MM.1S (cell line): Measurements from ENCODE around the gene FAM219A.

ENCODE experiments used
- DNase-seq: peaks from one replicate; pipeline ENCODE4 v3.0.0-alpha.2; 2015
- H2AFZ ChIP-seq: fragments of 300-600 bp; sonication (generic); 2 replicates; pipeline ENCODE4 v1.6.0; 2016; ENCODE audit warnings: antibody characterized with exemption, low read length
- H3F3A ChIP-seq: fragments of 300-600 bp; sonication (generic); 2 replicates; pipeline ENCODE4 v1.6.1; 2016; ENCODE audit warnings: mild to moderate bottlenecking, antibody characterized with exemption, low read length, moderate library complexity, mixed read lengths; ENCODE audit not compliant: insufficient read depth
- H3K27ac ChIP-seq: fragments of 300-600 bp; sonication (generic); 2 replicates; pipeline ENCODE4 v1.5.1; 2016; ENCODE audit warnings: mild to moderate bottlenecking, low read length
- H3K27me3 ChIP-seq: fragments of 300-600 bp; sonication (generic); replicated peaks from 2 replicates; pipeline ENCODE4 v1.6.0; 2016; ENCODE audit warnings: low read length; ENCODE audit not compliant: insufficient read depth
- H3K36me3 ChIP-seq: fragments of 300-600 bp; sonication (generic); replicated peaks from 2 replicates; pipeline ENCODE4 v1.6.1; 2016; ENCODE audit warnings: mild to moderate bottlenecking, low read length, mixed read lengths; ENCODE audit not compliant: insufficient read depth
- H3K4me1 ChIP-seq: fragments of 300-600 bp; sonication (generic); 2 replicates; pipeline ENCODE4 v1.6.1; 2016; ENCODE audit warnings: low read length, mixed read lengths
- H3K4me2 ChIP-seq: fragments of 300-600 bp; sonication (generic); 2 replicates; pipeline ENCODE4 v1.6.0; 2016; ENCODE audit warnings: low read depth, low read length
- H3K4me3 ChIP-seq: fragments of 300-600 bp; sonication (generic); 2 replicates; pipeline ENCODE4 v1.5.1; 2016; ENCODE audit warnings: low read length, mixed read lengths
- H3K79me2 ChIP-seq: fragments of 300-600 bp; sonication (generic); 2 replicates; pipeline ENCODE4 v1.6.1; 2016; ENCODE audit warnings: mixed run types, low read length, mixed read lengths
- H3K9ac ChIP-seq: fragments of 300-600 bp; sonication (generic); 2 replicates; pipeline ENCODE4 v1.6.1; 2016; ENCODE audit warnings: low read length, mixed read lengths
- H3K9me2 ChIP-seq: fragments of 300-600 bp; sonication (generic); replicated peaks from 2 replicates; pipeline ENCODE4 v1.6.1; 2016; ENCODE audit warnings: mild to moderate bottlenecking, low read length, mixed read lengths; ENCODE audit not compliant: insufficient read depth
- H3K9me3 ChIP-seq: fragments of 300-600 bp; sonication (generic); replicated peaks from 2 replicates; pipeline ENCODE4 v1.6.1; 2016; ENCODE audit warnings: mild to moderate bottlenecking, low read length, mixed read lengths; ENCODE audit not compliant: insufficient read depth
- H4K20me1 ChIP-seq: fragments of 300-600 bp; sonication (generic); 2 replicates; pipeline ENCODE4 v1.6.1; 2016; ENCODE audit warnings: mild to moderate bottlenecking, low read length, moderate library complexity, mixed read lengths; ENCODE audit not compliant: insufficient read depth
- CTCF ChIP-seq: fragments of 300-600 bp; sonication (generic); IDR thresholded peaks from 2 replicates; pipeline ENCODE4 v1.5.1; 2016; ENCODE audit warnings: antibody characterized with exemption, low read length, mixed read lengths
- EZH2 ChIP-seq: fragments of 300-600 bp; sonication (generic); optimal IDR thresholded peaks from 2 replicates; pipeline ENCODE3; 2017; ENCODE audit warnings: low read depth, mild to moderate bottlenecking, antibody characterized with exemption, low read length, mixed read lengths
- EZH2phosphoT487 ChIP-seq: fragments of 300-600 bp; sonication (generic); IDR thresholded peaks from 2 replicates; pipeline ENCODE4 v1.6.1; 2018; ENCODE audit warnings: antibody characterized with exemption, low read length

FAM219A gene

GRCh38 chr9:34417734-34418133 is 40.6 kb downstream of the FAM219A start:
- no peak for DNase-seq
- Histone ChIP-seq H3K4me3 (no peak overlapping the region), H3K9ac (no peak overlapping the region), H3K4me2 (no peak overlapping the region), H3K27me3 (no peaks in the 10 kb centered on the region), H3K4me1 (no peaks in the 10 kb centered on the region), H3K9me2 (no peaks in the 10 kb centered on the region), H3K27ac (no peak overlapping the region), H3K9me3 (no peaks in the 10 kb centered on the region), H3K79me2 (no peaks in the 10 kb centered on the region), H4K20me1 (0 out of 2 replicates have a peak, but pooled peaks cover 2% of the 10 kb centered on the region), H2AFZ (no peak overlapping the region), H3F3A (no peaks in the 10 kb centered on the region), H3K36me3 (no peaks in the 10 kb centered on the region)
- TF ChIP-seq EZH2, result no peak
- no peak for TF ChIP-seq CTCF
- no peak for TF ChIP-seq EZH2phosphoT487

- no peak overlapping the region for H3K27ac ChIP-seq
- H3K9me3 ChIP-seq, result no peaks in the 10 kb centered on the region
- no peaks in the 10 kb centered on the region for H3K27me3 ChIP-seq
- DNase-seq, result peak; percentile 58
- H2AFZ ChIP-seq, result no peak overlapping the region
- no peaks in the 10 kb centered on the region for H3F3A ChIP-seq
- H3K79me2 ChIP-seq, result no peaks in the 10 kb centered on the region
- no peak overlapping the region for H3K4me3 ChIP-seq
- no peak overlapping the region for H3K9ac ChIP-seq
- H3K9me2 ChIP-seq, result no peaks in the 10 kb centered on the region
- TF ChIP-seq CTCF (no peak), EZH2phosphoT487 (no peak), EZH2 (no peak)
- no peak overlapping the region for H3K4me2 ChIP-seq
- no peaks in the 10 kb centered on the region for H3K36me3 ChIP-seq
- H4K20me1 ChIP-seq, result no peaks in the 10 kb centered on the region
- no peaks in the 10 kb centered on the region for H3K4me1 ChIP-seq
Measured at GRCh38 chr9:34413231-34413852, 45.0 kb downstream of the FAM219A start.

- H3K27me3 ChIP-seq, result no peaks in the 10 kb centered on the region
- H3K4me3 ChIP-seq, result no peak overlapping the region
- TF ChIP-seq CTCF, result no peak
- TF ChIP-seq EZH2phosphoT487, result no peak
- no peak for TF ChIP-seq EZH2
- H3K36me3 ChIP-seq, result no peaks in the 10 kb centered on the region
- no peak overlapping the region for H3K9ac ChIP-seq
- DNase-seq, result no peak
- H3K4me1 ChIP-seq, result no peaks in the 10 kb centered on the region
- H4K20me1 ChIP-seq, result no peaks in the 10 kb centered on the region
- H3F3A ChIP-seq, result no peaks in the 10 kb centered on the region
- H3K9me3 ChIP-seq, result no peaks in the 10 kb centered on the region
- no peak overlapping the region for H3K4me2 ChIP-seq
- no peak overlapping the region for H2AFZ ChIP-seq
- no peaks in the 10 kb centered on the region for H3K79me2 ChIP-seq
- H3K9me2 ChIP-seq, result no peaks in the 10 kb centered on the region
- no peak overlapping the region for H3K27ac ChIP-seq
Measured at GRCh38 chr9:34412336-34412735, 46.0 kb downstream of the FAM219A start.
